Raji (cell line): ENCODE results near the gene SMAD6.

Source experiments
- POLR2A ChIP-seq: IDR thresholded peaks from 2 replicates; pipeline ENCODE4 v1.6.1; 2011; ENCODE audit warnings: low read depth, low read length, control low read depth; ENCODE audit not compliant: insufficient read depth

The SMAD6 gene

GRCh38 chr15:66706840-66707239 lies 4.8 kb downstream of the SMAD6 start:
- no peak for TF ChIP-seq POLR2A

- no peak for TF ChIP-seq POLR2A
Observed at GRCh38 chr15:66707310-66708082, 5.5 kb downstream of the SMAD6 start.

- no peak for TF ChIP-seq POLR2A
Observed at GRCh38 chr15:66708389-66708788, 6.4 kb downstream of the SMAD6 start.

- TF ChIP-seq POLR2A = no peak
Observed at GRCh38 chr15:66709884-66710283, 7.8 kb downstream of the SMAD6 start.

GRCh38 chr15:66711260-66711659 lies 9.2 kb downstream of the SMAD6 start:
- no peak for TF ChIP-seq POLR2A

- no peak for TF ChIP-seq POLR2A
Observed at GRCh38 chr15:66711862-66712261, 9.8 kb downstream of the SMAD6 start.

- TF ChIP-seq POLR2A = no peak
Observed at GRCh38 chr15:66713843-66714508, 11.9 kb downstream of the SMAD6 start.

- no peak for TF ChIP-seq POLR2A
Observed at GRCh38 chr15:66714543-66714981, 12.5 kb downstream of the SMAD6 start.

- TF ChIP-seq POLR2A = no peak
Observed at GRCh38 chr15:66715181-66715624, 13.2 kb downstream of the SMAD6 start.

GRCh38 chr15:66715720-66716655 lies 14.0 kb downstream of the SMAD6 start:
- TF ChIP-seq POLR2A = no peak

GRCh38 chr15:66716656-66717020 lies 14.6 kb downstream of the SMAD6 start:
- no peak for TF ChIP-seq POLR2A

GRCh38 chr15:66718220-66718988 lies 16.4 kb downstream of the SMAD6 start:
- TF ChIP-seq POLR2A = no peak

- no peak for TF ChIP-seq POLR2A
Observed at GRCh38 chr15:66719471-66719870, 17.4 kb downstream of the SMAD6 start.

- TF ChIP-seq POLR2A = no peak
Observed at GRCh38 chr15:66720206-66721010, 18.4 kb downstream of the SMAD6 start.
